Epidermal melanocyte (primary cell): ENCODE results near the gene TMEM127.
A peak's percentile ranks its signal among the peaks of the same experiment; 100 is the strongest.
"Not testable (repeated sequence)": the region's sequence is repeated elsewhere in the genome, so short reads cannot be mapped to it uniquely, and the experiment has no call there.

Source experiments
- DNase-seq: peaks from one replicate; pipeline ENCODE4 v3.0.0; 2011; ENCODE audit warnings: low spot score; ENCODE audit not compliant: insufficient read length

TMEM127 gene, protein sequence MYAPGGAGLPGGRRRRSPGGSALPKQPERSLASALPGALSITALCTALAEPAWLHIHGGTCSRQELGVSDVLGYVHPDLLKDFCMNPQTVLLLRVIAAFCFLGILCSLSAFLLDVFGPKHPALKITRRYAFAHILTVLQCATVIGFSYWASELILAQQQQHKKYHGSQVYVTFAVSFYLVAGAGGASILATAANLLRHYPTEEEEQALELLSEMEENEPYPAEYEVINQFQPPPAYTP

DNA sequence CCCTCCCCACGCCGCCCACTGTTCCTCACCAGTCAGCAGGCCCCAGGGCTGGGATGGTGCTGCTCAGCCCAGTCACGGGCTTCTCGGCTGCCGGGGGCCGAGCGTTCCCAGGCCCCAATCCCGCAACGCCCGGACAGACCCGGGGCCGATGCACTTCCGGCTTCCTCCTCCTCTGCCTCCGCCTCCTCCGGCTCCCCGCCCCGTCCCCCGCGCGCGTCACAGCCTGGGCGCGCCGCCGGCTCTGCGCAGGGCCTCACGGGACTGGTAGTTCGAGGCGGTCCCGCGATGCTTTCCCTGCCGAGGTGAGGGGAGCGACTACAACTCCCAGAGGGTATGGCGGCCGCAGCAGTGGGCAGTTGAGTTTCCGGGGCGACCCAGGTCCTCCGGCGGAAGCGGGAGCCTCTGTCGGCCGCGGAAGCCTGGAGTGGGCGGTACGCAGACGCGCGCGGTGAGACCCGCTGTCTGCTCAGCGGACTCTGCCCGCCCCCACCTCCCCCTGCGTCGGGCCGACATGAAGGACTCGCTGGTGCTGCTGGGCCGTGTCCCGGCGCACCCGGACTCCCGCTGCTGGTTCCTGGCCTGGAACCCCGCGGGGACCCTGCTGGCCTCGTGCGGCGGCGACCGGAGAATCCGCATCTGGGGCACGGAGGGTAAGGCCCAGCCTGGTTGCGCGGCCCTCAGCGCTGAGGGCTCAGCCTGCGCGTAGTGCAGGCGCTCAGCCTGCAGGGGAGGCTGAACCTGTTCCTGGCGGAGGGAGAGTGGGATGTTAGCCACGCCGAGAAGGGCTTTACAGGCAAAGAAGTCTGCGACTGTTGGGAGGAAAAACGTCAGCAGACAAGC is at the start of gene TMEM127, which contains the start of gene CIAO1:
TMEM127 (minus strand) TSS at position 158 of the 840 bp plus-strand sequence. CDS start 616 bp downstream, outside the sequence.
CIAO1 (plus strand) TSS at position 386 of the 840 bp plus-strand sequence; CDS start at position 512, 126 bp downstream.
- DNase-seq, result peak; percentile 95

DNA sequence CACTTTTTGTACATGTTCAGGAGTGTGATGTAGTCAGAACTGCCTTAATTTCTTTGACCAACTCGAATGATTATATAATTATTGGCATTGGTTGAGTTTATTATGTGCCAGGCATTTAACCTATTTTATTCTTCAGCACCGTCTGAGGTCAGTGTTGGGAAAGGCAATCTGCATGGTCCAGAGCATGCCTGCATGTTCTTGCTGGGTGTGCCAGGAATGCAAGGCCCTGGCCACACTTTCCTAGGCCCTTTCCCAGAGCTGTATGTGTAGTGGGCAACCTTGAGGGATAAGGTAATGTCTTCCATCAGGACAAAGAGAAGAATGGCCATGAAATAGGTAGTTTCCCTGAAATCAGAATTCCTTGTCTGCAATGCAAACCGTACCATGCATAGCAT is 49.2 kb upstream of the TMEM127 start:
- no peak for DNase-seq

DNA sequence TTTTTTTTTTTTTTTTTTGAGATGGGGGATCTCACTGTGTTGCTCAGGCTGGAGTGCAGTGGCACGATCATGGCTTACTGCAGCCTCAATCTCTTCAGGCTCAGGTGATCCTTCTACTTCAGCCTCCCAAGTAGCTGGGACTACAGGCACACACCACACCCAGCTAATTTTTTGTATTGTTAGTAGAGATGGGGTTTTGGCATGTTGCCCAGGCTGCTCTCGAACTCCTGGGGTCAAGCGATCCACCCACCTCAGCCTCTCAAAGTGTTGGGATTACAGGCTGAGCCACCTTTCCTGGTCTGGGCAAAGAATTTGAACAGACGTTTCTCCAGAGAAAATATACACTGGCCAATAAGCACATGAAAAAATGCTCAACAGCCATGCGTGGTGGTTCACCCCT is 42.5 kb upstream of the TMEM127 start:
- no peak for DNase-seq

DNA sequence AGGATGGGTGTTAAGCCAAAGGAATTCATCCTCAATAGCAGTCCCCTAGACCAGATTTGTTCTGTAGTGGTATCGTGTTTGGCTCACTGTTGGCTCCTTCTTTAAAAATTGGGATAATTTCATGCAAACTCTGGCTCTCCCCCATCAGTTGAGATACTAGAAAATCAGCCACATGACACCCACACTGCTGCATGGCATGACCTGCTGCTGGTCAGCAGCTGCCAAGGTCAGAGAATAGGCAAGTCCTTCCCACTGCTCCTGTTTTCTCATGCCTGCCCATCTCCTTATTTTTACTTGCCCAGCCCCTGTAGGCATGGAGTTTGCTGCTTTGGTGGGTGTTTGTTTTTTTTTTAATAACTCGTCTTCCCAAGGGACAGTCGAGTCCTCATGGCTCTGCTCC is 40.6 kb upstream of the TMEM127 start:
- DNase-seq, result no peak

DNA sequence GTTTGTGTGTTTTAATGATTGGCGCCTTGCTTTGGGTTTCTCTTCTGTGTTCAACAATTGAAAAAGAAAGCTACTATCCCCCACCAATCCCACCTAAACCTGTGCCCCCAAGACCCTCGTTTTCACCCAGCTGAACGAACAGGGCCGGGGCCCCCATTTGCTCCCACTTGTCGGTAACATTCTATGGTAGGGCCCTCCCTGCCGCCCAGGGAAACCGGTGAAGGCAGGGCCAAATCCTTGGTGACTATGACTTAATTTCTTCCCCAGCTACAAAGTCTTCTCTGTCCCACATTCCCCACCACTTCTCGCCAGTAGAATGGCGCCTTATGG is 40.1 kb upstream of the TMEM127 start:
- no peak for DNase-seq

DNA sequence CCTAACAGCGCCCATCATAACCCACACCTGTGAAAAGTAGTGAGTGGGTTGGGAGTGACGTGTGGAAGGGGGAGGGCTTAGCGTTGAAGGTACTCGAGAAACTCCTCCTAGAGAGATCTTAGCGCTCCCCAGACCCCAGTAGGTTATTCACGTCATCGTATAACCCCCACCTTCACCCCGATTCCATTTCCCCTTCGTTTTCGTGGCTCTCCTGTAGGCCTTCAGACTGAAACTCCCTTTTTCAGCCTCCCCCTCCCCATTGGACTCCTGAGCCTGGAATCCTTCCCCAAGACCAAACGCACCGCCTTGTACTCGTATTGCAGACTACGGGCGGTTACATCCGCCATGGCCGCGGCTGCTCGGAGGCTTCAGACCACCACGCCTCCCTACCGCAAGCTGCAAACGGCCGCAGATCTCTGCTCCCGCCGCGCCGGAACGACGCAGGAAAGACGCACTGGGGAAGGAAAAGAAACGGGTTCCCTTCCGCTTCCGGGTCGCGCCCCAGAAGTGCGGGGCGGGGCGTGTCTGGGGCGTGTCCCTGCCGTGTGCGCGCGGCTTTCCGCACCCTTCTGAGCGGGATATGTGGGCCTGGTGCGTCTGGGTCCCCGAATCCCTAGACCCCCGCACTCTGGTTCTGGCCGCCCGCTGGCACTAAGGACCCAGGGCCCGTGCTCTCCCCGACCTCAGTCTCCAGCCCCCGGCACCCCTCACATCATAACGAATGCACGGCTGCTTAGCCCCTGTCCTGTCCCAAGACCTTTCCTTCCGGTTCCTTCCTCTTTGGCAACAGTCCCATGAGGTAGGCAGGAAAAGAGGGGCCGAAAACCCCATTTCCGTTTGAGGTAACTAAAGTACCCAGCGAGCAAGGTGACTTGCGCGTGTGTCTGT is 39.5 kb upstream of the TMEM127 start, which contains the start of gene SNRNP200:
SNRNP200 (minus strand) TSS at position 456 of the 888 bp plus-strand sequence; CDS start at position 347, 109 bp downstream.
- peak; percentile 54 for DNase-seq

DNA sequence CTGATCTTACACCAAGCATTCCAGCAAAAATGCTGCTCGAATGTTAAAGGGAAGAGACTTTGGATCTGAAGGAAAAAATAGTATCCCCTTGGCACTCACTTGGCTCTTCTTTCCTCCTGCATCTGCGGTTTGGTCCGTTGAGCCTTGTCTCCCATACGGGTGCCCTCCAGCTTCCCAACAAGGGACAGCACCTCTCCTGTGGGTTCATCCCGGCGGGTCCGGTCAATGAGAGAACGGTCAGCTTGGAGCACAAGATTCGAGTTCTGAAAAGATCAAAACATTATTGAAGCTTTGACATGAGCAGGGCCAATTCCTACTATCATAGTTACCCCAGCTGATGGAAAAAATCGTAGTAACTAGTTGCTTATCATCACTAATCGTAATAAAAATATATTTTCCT is 38.8 kb upstream of the TMEM127 start:
- no peak for DNase-seq

DNA sequence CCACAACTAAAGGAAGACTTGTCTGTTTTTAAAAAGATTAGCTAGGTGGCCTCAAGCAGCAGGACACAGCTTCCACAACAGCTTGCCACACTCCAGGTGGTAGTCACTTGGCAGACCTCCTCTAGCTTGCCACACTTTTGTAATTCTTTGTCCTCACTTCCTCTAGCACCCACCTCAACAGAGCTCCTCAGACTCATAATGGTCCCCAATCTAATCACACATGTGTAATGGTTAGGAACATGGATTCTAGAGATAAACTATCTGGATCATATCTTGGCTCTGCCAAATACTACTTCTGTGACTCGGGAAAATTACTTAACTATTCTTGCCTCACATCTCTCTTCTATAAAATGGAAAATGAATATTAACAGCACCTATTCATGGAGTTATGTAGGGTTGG is 36.1 kb upstream of the TMEM127 start:
- DNase-seq, result no peak

DNA sequence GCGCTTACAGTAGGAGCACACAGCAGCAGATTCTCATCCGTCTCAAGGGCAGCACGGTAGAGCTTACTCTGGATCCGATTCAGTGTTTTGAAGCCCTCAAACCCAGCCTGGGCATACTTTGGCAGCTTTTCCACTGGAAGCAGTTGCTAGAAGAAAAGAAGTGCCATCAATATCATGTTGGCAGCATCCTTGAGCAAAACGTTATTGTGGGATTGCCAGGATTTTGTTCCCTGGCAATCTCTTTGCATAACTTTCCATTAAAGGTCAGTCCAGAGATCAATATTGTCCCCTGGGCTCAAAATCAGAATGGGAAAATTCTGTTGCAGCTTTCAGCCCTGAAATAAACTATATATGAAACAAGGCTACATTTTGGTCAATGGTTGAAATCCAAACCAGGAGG is 31.1 kb upstream of the TMEM127 start:
- DNase-seq, result no peak

DNA sequence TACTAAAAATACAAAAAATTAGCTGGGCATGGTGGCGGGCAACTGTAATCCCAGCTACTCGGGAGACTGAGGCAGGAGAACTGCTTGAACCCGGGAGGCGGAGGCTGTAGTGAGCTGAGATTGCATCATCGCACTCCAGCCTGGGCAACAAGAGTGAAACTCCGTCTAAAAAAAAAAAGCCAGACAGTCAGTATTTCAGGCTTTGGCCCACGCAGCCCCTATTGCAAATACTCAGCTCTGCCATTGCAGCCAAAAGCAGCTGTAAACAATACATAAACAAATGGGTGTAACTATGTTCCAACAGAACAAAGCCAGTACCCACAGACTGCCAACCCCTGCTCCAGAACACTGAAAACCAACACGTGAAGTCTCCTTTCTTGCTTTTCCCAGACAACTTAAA is 28.5 kb upstream of the TMEM127 start:
- not testable (repeated sequence) for DNase-seq

DNA sequence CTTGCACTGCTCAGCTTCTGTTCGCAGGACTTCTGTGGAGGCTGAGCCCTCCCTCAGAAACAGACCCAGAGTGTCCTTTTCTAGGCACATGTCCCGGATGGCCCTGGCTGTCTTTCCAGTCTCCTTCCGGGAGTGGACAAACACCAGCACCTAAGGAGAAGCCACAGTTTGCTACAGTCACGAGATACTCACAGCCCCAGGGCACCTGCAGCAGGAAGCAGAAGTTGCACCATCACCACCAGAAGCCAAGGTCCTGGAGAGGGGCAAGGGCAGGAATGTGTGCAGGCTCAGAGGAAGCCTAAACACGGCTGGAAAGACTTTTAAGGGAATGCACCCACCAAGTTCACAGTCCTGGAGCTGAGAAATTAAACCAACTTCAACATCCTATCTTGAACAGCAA is 26.0 kb upstream of the TMEM127 start:
- no peak for DNase-seq

DNA sequence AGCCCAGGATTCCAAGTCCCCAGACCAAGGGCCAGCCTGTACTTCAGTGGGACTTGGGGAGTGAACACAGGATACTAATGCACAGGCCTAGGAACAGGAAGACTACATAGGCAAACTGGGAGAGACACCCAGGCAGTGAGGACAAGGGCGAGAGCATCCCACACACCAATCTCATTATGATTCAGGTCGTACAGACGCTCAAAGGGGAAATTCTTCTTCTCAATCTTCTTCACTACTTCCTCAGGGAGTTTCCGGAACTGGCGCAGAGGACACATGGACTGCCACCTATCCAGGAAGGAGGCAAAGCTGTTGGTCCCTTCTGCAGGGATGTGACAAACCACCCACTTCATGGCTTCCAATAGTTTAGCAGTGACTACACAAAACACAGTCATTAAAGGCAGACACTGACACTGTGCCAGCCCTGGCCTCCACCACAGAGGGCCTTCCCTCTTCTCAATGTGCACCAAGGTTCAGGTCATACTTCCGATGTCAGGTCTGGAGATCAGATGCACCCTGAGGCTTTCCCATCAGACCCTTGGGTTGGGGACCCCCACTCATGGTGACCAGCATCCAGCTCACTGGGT is 21.6 kb upstream of the TMEM127 start:
- DNase-seq, result no peak

DNA sequence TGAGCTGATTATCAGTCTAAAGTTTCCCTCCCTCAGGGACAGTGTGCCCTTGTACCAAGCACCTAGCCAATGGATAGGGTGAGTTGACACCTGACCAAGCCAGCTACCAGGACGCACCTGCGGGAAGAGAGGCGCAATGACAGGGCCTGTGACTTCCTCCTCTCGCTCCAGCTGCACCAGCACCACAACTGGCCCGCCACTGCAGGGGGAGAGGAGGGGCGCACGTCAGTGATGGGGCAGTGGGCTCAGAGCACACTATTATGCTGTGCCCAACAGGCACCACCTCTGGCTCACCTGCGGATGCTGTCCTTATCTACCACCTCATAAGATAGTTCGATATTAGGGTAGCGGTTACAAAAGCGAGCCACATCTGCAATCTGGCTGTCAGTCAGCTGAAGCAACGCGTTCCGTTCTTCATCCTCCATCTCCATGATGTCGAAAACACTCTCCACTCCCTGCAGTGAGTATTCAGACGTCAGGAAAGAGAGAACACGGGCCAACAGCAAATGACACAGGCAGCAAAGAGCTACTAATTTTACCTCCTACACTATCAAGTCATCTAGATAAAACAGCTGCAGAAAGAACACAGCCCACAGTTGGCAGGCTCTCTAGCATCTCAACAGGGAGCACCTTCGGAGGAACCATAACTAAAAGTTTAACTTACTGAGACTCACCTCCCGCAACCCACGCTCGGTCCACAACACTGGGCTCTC is 11.1 kb upstream of the TMEM127 start:
- no peak for DNase-seq

DNA sequence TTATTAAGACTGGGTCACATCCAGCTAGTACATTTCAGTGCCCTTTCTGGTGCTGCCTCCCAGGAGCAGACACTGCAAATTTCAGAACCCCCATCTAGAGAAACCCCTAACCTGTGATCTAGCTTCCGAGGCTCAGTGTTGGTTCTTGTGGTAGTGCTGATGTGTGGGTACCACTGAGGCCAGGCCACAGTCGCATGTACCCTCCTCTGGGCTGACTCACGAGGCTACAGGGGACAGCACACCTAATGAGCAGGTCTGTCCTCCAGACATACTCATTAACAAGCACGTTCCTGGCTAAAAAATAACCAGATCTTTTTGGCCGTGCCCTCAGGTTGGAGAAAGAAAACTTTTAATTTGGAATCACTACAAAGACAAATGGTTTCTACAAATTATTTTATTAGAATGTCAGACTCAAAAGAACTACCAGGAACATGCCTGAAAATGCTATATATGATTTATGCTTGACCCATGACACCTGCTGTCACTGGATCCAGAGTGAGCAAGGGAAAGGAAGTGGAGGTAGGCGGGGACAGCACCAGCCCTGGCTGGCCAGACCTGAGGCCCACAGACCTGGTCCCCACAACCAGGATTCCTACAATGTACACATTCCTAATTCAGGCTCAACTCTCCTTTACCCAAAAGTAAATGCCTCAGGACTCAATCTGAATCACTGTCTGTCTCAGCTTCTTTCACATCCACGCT is 8.7 kb upstream of the TMEM127 start:
- no peak for DNase-seq

DNA sequence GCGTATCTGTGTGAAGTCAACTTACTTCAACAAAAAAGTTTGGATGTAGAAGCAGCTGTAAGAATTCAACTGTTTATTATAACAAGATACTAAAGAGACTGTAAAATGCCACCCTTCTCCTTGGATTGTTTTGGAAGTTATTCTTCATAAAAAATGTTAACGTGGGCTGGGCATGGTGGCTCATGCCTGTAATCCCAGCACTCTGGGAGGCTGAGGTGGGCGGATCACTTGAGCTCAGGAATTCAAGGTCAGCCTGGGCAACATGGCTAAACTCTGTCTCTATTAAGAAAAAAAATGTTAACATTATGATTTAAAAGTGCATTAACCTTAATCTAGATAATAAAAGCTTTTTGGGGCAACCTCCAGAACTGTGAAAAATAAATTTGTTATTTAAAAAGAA is 8.0 kb upstream of the TMEM127 start:
- DNase-seq, result no peak

DNA sequence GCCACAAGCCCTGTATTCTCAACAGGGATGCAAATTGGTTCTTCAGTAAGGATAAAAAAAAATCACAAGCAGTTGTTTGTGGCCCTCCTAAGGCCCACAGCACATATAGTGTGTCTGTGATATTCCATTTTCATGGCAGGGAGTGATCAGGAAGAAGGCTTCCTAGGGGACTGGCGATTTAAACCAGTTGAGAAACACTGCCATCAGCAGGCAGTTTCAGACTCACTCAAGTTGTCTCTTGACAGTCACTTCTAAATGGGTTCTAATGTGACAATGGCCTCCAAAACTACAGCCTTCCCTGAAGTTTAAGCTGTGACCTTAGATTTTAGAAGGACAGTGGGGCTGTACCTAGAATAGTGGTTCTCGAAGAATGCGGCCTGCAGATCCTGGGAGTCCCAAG is 6.2 kb upstream of the TMEM127 start:
- DNase-seq, result no peak

DNA sequence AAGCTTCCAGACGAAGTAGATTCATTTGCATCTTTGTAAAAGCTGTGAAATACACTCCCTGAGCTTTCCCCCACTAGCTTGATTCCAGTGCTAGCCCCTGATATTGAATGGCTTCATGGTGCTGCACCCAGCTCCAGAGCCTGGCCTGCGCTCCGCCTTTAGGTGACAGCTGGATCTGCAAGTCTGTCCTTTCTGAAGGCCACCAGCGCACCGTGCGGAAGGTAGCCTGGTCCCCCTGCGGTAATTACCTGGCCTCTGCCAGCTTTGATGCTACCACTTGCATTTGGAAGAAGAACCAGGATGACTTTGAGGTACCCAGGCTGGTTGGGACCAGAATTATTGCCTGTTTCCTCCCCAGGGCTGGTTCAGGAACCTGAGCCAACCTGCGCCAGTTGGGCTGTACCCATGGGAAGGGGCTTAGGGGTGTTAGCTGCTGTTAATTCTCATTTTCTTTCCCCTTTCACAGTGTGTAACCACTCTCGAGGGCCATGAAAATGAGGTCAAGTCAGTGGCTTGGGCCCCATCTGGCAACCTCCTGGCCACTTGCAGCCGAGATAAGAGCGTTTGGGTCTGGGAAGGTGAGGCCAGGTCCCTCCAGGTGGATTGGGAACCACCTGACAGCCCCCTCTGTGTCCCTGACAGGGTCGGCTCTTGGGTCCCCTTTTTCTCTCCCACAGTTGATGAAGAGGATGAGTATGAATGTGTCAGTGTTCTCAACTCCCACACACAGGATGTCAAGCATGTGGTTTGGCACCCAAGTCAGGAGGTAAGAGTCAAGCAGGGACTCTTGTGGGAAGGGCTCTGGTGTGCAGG is 1.6 kb upstream of the TMEM127 start:
- no peak for DNase-seq

DNA sequence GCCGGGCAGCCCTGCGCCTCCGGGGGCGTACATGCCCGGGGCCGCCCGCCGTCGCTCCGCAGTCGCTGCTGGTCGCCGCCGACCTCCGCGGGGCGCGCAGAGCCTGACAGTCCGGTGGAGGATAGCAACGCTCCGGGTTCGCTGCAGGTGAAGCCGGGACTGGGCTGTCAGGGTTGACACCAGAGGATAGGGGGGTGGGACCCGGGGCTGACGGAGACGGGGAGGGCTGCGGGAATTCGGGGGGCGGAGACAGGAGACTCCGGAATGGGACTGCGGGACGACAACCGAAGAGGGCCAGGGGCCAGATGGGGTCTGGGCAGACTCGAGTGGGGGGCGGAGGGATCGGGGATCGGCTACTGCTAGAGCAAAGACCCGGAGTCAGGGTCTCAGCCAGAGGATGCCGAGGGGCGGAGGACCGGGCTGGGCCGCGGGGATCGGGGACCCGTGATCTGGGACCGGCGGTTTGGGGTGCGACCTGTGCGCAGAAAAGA is 403 bp downstream of the TMEM127 start:
- DNase-seq, result no peak
